AG04449 (cell line): Measurements from ENCODE around the gene EZR.

Experiments
- CTCF ChIA-PET: fragments of 350-600 bp; formaldehyde crosslinking; extraction: SDS; loops from one replicate; lab custom pipeline; 2021; ENCODE audit warnings: antibody characterized with exemption; lab: Yijun Ruan, JAX
- POLR2A ChIA-PET: fragments of 400-600, 350-600 bp; formaldehyde crosslinking; extraction: SDS; loops from one replicate; lab custom pipeline; 2020; ENCODE audit warnings: antibody characterized with exemption, inconsistent platforms; lab: Yijun Ruan, JAX
- DNase-seq: peaks from one replicate; pipeline ENCODE4 v3.0.0-alpha.2; 2010; ENCODE audit warnings: low read depth, low spot score
- H3K4me3 ChIP-seq: 2 replicates; pipeline ENCODE4 v1.5.1; 2011; ENCODE audit warnings: low read depth, mild to moderate bottlenecking, control low read depth, low read length
- CTCF ChIP-seq: IDR thresholded peaks from one replicate; pipeline ENCODE4 v1.5.1; 2011; ENCODE audit warnings: mild to moderate bottlenecking, moderate library complexity, low read length, control low read depth, inconsistent platforms; ENCODE audit not compliant: insufficient read depth; ENCODE audit errors: missing control alignments

Gene EZR

GRCh38 chr6:158819213-158819976 is at the start of gene EZR:
EZR (minus strand) TSS chr6:158819368; CDS start chr6:158818093, 1,275 bp downstream.
- DNase-seq, result no peak
- H3K4me3 ChIP-seq, result peak within 1 kb of the TSS; percentile 81
- CTCF ChIA-PET, result interaction anchor here (0.8 to 1.2 kb wide), 7 partner anchors 8 to 143 kb away, joined by 3 to 6 read pairs (median 3); no protein-coding TSS in a partner anchor
- peak; percentile 1 for TF ChIP-seq CTCF
- POLR2A ChIA-PET, result no interaction called here

- POLR2A ChIA-PET, result no interaction called here
- CTCF ChIA-PET, result interaction anchor here (1.4 kb wide), 1 partner anchor 11 kb away, joined by 3 read pairs; no protein-coding TSS in a partner anchor
- no peak overlapping the region for H3K4me3 ChIP-seq
- DNase-seq, result no peak
- TF ChIP-seq CTCF, result no peak
Measured at GRCh38 chr6:158868122-158868480, 48.9 kb upstream of the EZR start.

GRCh38 chr6:158867381-158868121 is 48.4 kb upstream of the EZR start:
- ChIA-PET POLR2A (no interaction called here), CTCF (interaction anchor here (1.4 kb wide), 1 partner anchor 11 kb away, joined by 3 read pairs; no protein-coding TSS in a partner anchor)
- H3K4me3 ChIP-seq, result no peak overlapping the region
- TF ChIP-seq CTCF, result no peak
- no peak for DNase-seq

- no peak for TF ChIP-seq CTCF
- no peak for DNase-seq
- ChIA-PET POLR2A (no interaction called here), CTCF (interaction anchor here (0.6 kb wide), 1 partner anchor 147 kb away, joined by 4 read pairs; no protein-coding TSS in a partner anchor)
- H3K4me3 ChIP-seq, result no peak overlapping the region
Measured at GRCh38 chr6:158865769-158866168, 46.6 kb upstream of the EZR start.

GRCh38 chr6:158863646-158864045 is 44.5 kb upstream of the EZR start:
- no peak for TF ChIP-seq CTCF
- DNase-seq, result no peak
- no peak overlapping the region for H3K4me3 ChIP-seq
- CTCF ChIA-PET, result interaction anchor here (1.0 kb wide), 1 partner anchor 9 kb away, joined by 4 read pairs; no protein-coding TSS in a partner anchor
- POLR2A ChIA-PET, result interaction anchor here (1.0 to 1.3 kb wide), 3 partner anchors 9 to 12 kb away, joined by 4 to 6 read pairs (median 4); no protein-coding TSS in a partner anchor
